Adrenal gland (tissue), 5 donors: ENCODE results near the gene CNDP1.

Source experiments
- POLR2A ChIP-seq, 2 donors: fragments of 450-650 bp; IDR thresholded peaks; one replicate each; pipeline ENCODE4 v1.6.1; 2017; ENCODE audit warnings: antibody characterized with exemption in 2 of 2, mild to moderate bottlenecking in 2 of 2, moderate library complexity in 1 of 2
- TF ChIP-seq, protein P1 (sequence below), 6 experiments: fragments of 450-650 bp in 4 of 6; fragments of 200-600 bp in 2 of 6; sonication (generic) in 1 of 6; IDR thresholded peaks; 1 replicate in 5 of 6; 2 replicates in 1 of 6; pipeline versions ENCODE4 v1.5.1 to v1.8.0; 2016 to 2021; ENCODE audit warnings: antibody characterized with exemption in 6 of 6, mild to moderate bottlenecking in 2 of 6, moderate library complexity in 1 of 6
- donor health status: DM: no; HTN: no; CAD: no.

GRCh38 chr18:74625157-74625556 lies 90.9 kb downstream of the CNDP1 start:
- TF ChIP-seq, protein P1, sequence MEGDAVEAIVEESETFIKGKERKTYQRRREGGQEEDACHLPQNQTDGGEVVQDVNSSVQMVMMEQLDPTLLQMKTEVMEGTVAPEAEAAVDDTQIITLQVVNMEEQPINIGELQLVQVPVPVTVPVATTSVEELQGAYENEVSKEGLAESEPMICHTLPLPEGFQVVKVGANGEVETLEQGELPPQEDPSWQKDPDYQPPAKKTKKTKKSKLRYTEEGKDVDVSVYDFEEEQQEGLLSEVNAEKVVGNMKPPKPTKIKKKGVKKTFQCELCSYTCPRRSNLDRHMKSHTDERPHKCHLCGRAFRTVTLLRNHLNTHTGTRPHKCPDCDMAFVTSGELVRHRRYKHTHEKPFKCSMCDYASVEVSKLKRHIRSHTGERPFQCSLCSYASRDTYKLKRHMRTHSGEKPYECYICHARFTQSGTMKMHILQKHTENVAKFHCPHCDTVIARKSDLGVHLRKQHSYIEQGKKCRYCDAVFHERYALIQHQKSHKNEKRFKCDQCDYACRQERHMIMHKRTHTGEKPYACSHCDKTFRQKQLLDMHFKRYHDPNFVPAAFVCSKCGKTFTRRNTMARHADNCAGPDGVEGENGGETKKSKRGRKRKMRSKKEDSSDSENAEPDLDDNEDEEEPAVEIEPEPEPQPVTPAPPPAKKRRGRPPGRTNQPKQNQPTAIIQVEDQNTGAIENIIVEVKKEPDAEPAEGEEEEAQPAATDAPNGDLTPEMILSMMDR (IDR thresholded peaks at IDR 0.05) = no peak
- TF ChIP-seq POLR2A (IDR thresholded peaks at IDR 0.05) = no peak
